HCT116 (cell line): ENCODE data around the gene RNF166.

Experiments used
- ELF1 ChIP-seq: IDR thresholded peaks from 2 replicates; pipeline ENCODE4 v1.6.1; 2012; ENCODE audit warnings: low read depth, borderline replicate concordance
- POLR2A ChIP-seq: IDR thresholded peaks from 2 replicates; pipeline ENCODE4 v1.7.0; 2011; ENCODE audit warnings: borderline replicate concordance; ENCODE audit not compliant: insufficient read depth, insufficient read length; ENCODE audit errors: extremely low read depth
- POLR2AphosphoS5 ChIP-seq: IDR thresholded peaks from 2 replicates; pipeline ENCODE4 v1.6.1; 2011; ENCODE audit warnings: mild to moderate bottlenecking, low read depth, low read length, moderate library complexity
- RAD21 ChIP-seq: IDR thresholded peaks from 2 replicates; pipeline ENCODE4 v1.6.1; 2012; ENCODE audit warnings: low read depth, mild to moderate bottlenecking
- TF ChIP-seq, protein P1 (sequence below), 3 experiments: fragments of 200-600 bp in 1 of 3; sonication (generic) in 1 of 3; IDR thresholded peaks in 2 of 3; conservative IDR thresholded peaks in 1 of 3; 2 replicates each; pipeline ENCODE4 v1.5.1; 2012 to 2017; ENCODE audit warnings: low read depth in 2 of 3, low read length in 2 of 3, antibody characterized with exemption in 1 of 3, borderline replicate concordance in 1 of 3, control low read depth in 1 of 3, mild to moderate bottlenecking in 1 of 3, mixed read lengths in 1 of 3, mixed run types in 1 of 3, moderate library complexity in 1 of 3; ENCODE audit not compliant: insufficient read depth in 1 of 3

GRCh38 chr16:88723911-88724310 lies 17.7 kb upstream of the RNF166 start:
- TF ChIP-seq POLR2A, result no peak
- no peak for TF ChIP-seq POLR2AphosphoS5
- TF ChIP-seq RAD21, result no peak
- TF ChIP-seq ELF1, result no peak
- TF ChIP-seq, protein P1, sequence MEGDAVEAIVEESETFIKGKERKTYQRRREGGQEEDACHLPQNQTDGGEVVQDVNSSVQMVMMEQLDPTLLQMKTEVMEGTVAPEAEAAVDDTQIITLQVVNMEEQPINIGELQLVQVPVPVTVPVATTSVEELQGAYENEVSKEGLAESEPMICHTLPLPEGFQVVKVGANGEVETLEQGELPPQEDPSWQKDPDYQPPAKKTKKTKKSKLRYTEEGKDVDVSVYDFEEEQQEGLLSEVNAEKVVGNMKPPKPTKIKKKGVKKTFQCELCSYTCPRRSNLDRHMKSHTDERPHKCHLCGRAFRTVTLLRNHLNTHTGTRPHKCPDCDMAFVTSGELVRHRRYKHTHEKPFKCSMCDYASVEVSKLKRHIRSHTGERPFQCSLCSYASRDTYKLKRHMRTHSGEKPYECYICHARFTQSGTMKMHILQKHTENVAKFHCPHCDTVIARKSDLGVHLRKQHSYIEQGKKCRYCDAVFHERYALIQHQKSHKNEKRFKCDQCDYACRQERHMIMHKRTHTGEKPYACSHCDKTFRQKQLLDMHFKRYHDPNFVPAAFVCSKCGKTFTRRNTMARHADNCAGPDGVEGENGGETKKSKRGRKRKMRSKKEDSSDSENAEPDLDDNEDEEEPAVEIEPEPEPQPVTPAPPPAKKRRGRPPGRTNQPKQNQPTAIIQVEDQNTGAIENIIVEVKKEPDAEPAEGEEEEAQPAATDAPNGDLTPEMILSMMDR (IDR thresholded peaks at IDR 0.05 in 2 of 3, conservative IDR thresholded peaks at IDR 0.05 in 1 of 3; ENCODE audit: borderline replicate concordance in 1 of 3, insufficient read depth in 1 of 3, low read depth in 2 of 3, low read length in 2 of 3), result no peak
